ENCODE data around the gene NOL12. TPM values are rescaled to one million over a fixed set of nuclear protein-coding genes. Genes with fewer than 3 reads are reported as not detected.
A peak's percentile ranks its signal among the peaks of the same experiment; 100 is the strongest.

NOL12 gene
- total RNA-seq, 6 donors from 2014 or later = 23.5 to 89.1 (median 26.7) TPM

DNA sequence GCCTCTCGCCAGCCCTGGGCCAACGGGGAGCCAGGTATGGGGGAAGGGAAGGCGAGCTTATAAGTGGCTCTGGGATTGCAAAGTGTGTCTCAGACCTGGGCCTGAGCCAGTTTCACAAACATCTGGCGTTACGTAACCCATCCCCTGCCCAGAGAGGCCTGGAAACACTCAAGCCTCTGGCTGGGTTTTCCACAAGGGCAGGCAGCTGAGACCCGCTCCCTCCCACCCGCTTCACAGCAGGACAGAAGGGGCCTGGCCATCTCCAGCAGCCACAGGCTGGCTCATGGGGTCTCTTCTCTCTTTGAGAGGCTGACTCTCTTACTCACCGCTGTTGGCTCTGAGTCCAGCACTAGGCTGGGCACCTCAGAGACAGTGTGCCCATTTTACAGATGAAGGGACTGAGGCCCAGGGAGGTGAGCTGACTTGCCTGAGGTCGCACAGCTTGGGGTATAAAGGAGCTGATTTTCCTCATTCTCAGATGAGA, 55.2 kb downstream of the NOL12 start:
- Histone ChIP-seq H3K4me1 (peaks cover 32 to 53% (median 38%) of the 10 kb centered on the region in 4 donors), H3K27ac (peak overlapping the region; percentile 35 to 74 (median 74)), H3K36me3 (no peaks in the 10 kb centered on the region), H3K4me3 (no peak overlapping the region), H3K9me3 (no peaks in the 10 kb centered on the region), H3K27me3 (no peaks in the 10 kb centered on the region)
- TF ChIP-seq, protein P1, sequence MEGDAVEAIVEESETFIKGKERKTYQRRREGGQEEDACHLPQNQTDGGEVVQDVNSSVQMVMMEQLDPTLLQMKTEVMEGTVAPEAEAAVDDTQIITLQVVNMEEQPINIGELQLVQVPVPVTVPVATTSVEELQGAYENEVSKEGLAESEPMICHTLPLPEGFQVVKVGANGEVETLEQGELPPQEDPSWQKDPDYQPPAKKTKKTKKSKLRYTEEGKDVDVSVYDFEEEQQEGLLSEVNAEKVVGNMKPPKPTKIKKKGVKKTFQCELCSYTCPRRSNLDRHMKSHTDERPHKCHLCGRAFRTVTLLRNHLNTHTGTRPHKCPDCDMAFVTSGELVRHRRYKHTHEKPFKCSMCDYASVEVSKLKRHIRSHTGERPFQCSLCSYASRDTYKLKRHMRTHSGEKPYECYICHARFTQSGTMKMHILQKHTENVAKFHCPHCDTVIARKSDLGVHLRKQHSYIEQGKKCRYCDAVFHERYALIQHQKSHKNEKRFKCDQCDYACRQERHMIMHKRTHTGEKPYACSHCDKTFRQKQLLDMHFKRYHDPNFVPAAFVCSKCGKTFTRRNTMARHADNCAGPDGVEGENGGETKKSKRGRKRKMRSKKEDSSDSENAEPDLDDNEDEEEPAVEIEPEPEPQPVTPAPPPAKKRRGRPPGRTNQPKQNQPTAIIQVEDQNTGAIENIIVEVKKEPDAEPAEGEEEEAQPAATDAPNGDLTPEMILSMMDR (IDR thresholded peaks at IDR 0.05) = no peak
- peak; percentile 84 to 92 for TF ChIP-seq POLR2AphosphoS5 (IDR thresholded peaks at IDR 0.05)
- TF ChIP-seq EP300 (IDR thresholded peaks at IDR 0.05) = peak in 2 of 4 donors; percentile 15 to 83
- peak; percentile 57 to 68 for ATAC-seq (ENCODE audit: low FRiP score in 2 of 2)
- 38 to 51% methylated on average over 7 to 8 of the region's 9 CpGs for whole genome bisulfite sequencing, 2 donors
- DNase-seq = peak; percentile 53 to 93

DNA sequence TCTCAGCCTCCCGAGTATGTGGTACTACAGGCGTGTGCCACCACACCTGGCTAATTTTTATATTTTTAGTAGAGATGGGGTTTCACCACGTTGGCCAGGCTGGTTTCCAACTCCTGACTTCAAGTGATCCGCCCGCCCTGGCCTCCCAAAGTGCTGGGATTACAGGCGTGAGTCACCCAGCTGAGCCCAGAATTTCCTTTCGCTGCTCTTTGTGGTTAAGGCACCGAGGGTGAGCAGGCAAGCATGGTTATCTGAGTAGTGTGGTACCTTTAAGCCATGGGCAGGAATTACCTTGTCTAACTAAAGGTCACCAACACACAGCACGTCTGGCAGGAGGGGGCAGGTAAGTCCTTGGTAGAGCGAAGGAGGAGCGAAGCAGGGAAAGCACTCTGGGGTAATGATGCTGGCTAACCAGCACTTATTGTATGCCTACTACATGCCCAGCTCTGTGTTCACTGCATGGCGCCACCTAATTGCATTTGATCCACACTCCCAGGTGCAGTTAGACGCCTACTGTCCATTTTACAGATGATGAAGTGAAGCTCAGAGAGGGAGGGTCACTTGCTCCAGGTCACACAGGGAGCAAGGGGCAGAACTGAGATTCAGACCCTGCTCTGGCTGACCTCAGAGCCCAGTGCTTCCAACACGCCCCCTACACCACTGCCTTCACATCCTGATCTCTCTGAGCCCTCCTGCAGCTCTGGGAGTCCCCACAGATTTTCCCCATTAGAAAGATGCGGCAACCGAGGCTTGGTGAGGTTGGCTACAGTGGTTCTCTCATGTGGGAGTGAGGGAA, 56.4 kb downstream of the NOL12 start:
- Histone ChIP-seq H3K36me3 (no peaks in the 10 kb centered on the region), H3K4me3 (no peak overlapping the region), H3K27ac (peak overlapping the region in 2 of 4 donors; percentile 55 to 74), H3K4me1 (peaks cover 40 to 63% (median 44%) of the 10 kb centered on the region in 4 donors), H3K27me3 (no peaks in the 10 kb centered on the region), H3K9me3 (no peaks in the 10 kb centered on the region)
- TF ChIP-seq EP300 (IDR thresholded peaks at IDR 0.05) (no peak), POLR2AphosphoS5 (IDR thresholded peaks at IDR 0.05) (no peak), POLR2A (IDR thresholded peaks at IDR 0.05) (no peak)
- TF ChIP-seq, protein P1 (IDR thresholded peaks at IDR 0.05) = no peak
- 73 to 79% methylated on average over 16 of the region's 16 CpGs for WGBS, 2 donors
- DNase-seq (peak in 1 of 2 donors; percentile 59), ATAC-seq (ENCODE audit: low FRiP score in 2 of 2) (peak in 1 of 2 donors; percentile 38)

Small RNA genes within 50 kb of the gene (small RNA-seq; reads per million reads assigned to genes)
- gene RN7SL385P = 0 reads per million in 4 donors

Other genes starting within 250 kb of the NOL12 start
- 10 to 100 TPM; 14.0 to 74.0 (median 45.9) TPM for gene MFNG, start 200.0 kb upstream of the NOL12 start, total RNA-seq
- 10 to 100 TPM in 4 of 6 donors, 1 to 10 TPM in 2; 6.2 to 19.8 (median 13.6) TPM for gene CARD10, start 166.9 kb upstream of the NOL12 start, total RNA-seq
- gene CDC42EP1, start 125.9 kb upstream of the NOL12 start, total RNA-seq = 10 to 100 TPM; 38.8 to 81.7 (median 67.5) TPM
- 1 to 10 TPM in 3 of 6 donors, not detected in 3; 1.4 to 4.2 (median 2.0) TPM for gene LGALS2, start 106.3 kb upstream of the NOL12 start, total RNA-seq
- gene GGA1, start 77.5 kb upstream of the NOL12 start, total RNA-seq = 100 to 1,000 TPM in 2 of 6 donors, 10 to 100 TPM in 4; 52.4 to 226 (median 68.3) TPM
- gene SH3BP1, start 46.7 kb upstream of the NOL12 start, total RNA-seq = 10 to 100 TPM; 11.4 to 58.7 (median 31.1) TPM
- gene PDXP, start 27.6 kb upstream of the NOL12 start, total RNA-seq = 10 to 100 TPM in 1 of 6 donors, 1 to 10 TPM in 5; 2.1 to 11.1 (median 8.7) TPM
- 100 to 1,000 TPM; 125 to 750 (median 400) TPM for gene LGALS1, start 10.7 kb upstream of the NOL12 start, total RNA-seq
- 100 to 1,000 TPM in 4 of 6 donors, 10 to 100 TPM in 2; 76.5 to 151 (median 113) TPM for gene TRIOBP, start 10.7 kb downstream of the NOL12 start, total RNA-seq
- gene GCAT, start 121.6 kb downstream of the NOL12 start, total RNA-seq = 10 to 100 TPM in 2 of 6 donors, 1 to 10 TPM in 4; 2.7 to 16.7 (median 7.5) TPM
- not detected for gene GALR3, start 137.0 kb downstream of the NOL12 start, total RNA-seq
- 10 to 100 TPM; 22.4 to 49.2 (median 38.2) TPM for gene ANKRD54, start 158.0 kb downstream of the NOL12 start, total RNA-seq
- gene EIF3L, start 163.1 kb downstream of the NOL12 start, total RNA-seq = 100 to 1,000 TPM; 130 to 418 (median 248) TPM
- 10 to 100 TPM; 24.3 to 47.1 (median 37.3) TPM for gene MICALL1, start 220.0 kb downstream of the NOL12 start, total RNA-seq